ENCODE results near the gene ATG16L2. TPM values are rescaled to one million over a fixed set of nuclear protein-coding genes. Genes with fewer than 3 reads are reported as not detected.
"Not testable (repeated sequence)": the region's sequence is repeated elsewhere in the genome, so short reads cannot be mapped to it uniquely, and the experiment has no call there.

ATG16L2 gene
- polyA plus RNA-seq, 1 donor from 2014 or later, result 9.4 TPM

DNA sequence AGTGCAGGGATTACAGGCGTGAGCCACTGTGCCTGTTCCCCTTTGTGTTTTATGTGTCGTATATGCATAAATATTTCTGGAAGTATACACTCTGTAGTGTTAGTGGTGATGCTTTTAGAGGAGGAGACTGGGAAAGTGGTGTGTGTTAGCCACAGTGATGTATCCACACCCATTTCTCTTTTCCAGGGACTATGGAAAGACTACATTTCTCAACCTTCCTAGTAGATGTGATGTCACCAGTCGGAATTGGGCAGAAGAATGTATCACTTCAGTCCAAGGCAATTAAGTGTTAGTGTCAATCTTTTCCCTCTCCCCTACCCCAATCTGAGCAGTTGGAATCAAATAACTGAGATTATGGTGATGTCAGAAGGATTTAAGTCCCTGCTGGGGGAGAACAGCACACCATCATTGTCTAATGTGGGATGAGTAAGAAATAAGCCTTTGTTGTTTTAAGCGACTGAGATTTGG, 5.8 kb upstream of the ATG16L2 start:
- Histone ChIP-seq H3K4me3 (ENCODE audit: low read length) (no peak overlapping the region), H2AFZ (ENCODE audit: low read depth, low read length) (no peak overlapping the region), H3F3A (ENCODE audit: insufficient read depth, low read length, poor library complexity, severe bottlenecking) (no peaks in the 10 kb centered on the region), H3K27me3 (ENCODE audit: insufficient read depth, low read depth, low read length) (no peaks in the 10 kb centered on the region), H3K9me2 (ENCODE audit: insufficient read depth, low read length) (no peaks in the 10 kb centered on the region), H3K36me3 (ENCODE audit: insufficient read depth, low read length) (no peaks in the 10 kb centered on the region), H3K9me3 (ENCODE audit: low read length) (no peaks in the 10 kb centered on the region), H3K27ac (ENCODE audit: low read length) (no peak overlapping the region), H3K9ac (ENCODE audit: low read length) (no peak overlapping the region), H3K79me2 (replicated peaks; ENCODE audit: insufficient read depth, low read length) (no peaks in the 10 kb centered on the region), H4K20me1 (ENCODE audit: insufficient read depth) (no peaks in the 10 kb centered on the region), H3K4me2 (ENCODE audit: low read length) (no peak overlapping the region)
- TF ChIP-seq EP300 (conservative IDR thresholded peaks at IDR 0.05; ENCODE audit: poor library complexity, severe bottlenecking) (no peak), MXI1 (conservative IDR thresholded peaks at IDR 0.05; ENCODE audit: poor library complexity, severe bottlenecking) (no peak), POLR2AphosphoS5 (IDR thresholded peaks at IDR 0.05) (no peak), EZH2 (IDR thresholded peaks at IDR 0.05; ENCODE audit: borderline replicate concordance, insufficient read depth, low read length, poor library complexity, severe bottlenecking) (no peak), SMC3 (conservative IDR thresholded peaks at IDR 0.05; ENCODE audit: poor library complexity) (no peak), TAF1 (IDR thresholded peaks at IDR 0.05; ENCODE audit: low read depth) (no peak), RAD21 (conservative IDR thresholded peaks at IDR 0.05) (no peak)
- TF ChIP-seq, protein P1, sequence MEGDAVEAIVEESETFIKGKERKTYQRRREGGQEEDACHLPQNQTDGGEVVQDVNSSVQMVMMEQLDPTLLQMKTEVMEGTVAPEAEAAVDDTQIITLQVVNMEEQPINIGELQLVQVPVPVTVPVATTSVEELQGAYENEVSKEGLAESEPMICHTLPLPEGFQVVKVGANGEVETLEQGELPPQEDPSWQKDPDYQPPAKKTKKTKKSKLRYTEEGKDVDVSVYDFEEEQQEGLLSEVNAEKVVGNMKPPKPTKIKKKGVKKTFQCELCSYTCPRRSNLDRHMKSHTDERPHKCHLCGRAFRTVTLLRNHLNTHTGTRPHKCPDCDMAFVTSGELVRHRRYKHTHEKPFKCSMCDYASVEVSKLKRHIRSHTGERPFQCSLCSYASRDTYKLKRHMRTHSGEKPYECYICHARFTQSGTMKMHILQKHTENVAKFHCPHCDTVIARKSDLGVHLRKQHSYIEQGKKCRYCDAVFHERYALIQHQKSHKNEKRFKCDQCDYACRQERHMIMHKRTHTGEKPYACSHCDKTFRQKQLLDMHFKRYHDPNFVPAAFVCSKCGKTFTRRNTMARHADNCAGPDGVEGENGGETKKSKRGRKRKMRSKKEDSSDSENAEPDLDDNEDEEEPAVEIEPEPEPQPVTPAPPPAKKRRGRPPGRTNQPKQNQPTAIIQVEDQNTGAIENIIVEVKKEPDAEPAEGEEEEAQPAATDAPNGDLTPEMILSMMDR (IDR thresholded peaks at IDR 0.05; ENCODE audit: poor library complexity, severe bottlenecking), result no peak
- TF ChIP-seq, protein P2, sequence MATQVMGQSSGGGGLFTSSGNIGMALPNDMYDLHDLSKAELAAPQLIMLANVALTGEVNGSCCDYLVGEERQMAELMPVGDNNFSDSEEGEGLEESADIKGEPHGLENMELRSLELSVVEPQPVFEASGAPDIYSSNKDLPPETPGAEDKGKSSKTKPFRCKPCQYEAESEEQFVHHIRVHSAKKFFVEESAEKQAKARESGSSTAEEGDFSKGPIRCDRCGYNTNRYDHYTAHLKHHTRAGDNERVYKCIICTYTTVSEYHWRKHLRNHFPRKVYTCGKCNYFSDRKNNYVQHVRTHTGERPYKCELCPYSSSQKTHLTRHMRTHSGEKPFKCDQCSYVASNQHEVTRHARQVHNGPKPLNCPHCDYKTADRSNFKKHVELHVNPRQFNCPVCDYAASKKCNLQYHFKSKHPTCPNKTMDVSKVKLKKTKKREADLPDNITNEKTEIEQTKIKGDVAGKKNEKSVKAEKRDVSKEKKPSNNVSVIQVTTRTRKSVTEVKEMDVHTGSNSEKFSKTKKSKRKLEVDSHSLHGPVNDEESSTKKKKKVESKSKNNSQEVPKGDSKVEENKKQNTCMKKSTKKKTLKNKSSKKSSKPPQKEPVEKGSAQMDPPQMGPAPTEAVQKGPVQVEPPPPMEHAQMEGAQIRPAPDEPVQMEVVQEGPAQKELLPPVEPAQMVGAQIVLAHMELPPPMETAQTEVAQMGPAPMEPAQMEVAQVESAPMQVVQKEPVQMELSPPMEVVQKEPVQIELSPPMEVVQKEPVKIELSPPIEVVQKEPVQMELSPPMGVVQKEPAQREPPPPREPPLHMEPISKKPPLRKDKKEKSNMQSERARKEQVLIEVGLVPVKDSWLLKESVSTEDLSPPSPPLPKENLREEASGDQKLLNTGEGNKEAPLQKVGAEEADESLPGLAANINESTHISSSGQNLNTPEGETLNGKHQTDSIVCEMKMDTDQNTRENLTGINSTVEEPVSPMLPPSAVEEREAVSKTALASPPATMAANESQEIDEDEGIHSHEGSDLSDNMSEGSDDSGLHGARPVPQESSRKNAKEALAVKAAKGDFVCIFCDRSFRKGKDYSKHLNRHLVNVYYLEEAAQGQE (IDR thresholded peaks at IDR 0.05; ENCODE audit: borderline replicate concordance), result no peak

DNA sequence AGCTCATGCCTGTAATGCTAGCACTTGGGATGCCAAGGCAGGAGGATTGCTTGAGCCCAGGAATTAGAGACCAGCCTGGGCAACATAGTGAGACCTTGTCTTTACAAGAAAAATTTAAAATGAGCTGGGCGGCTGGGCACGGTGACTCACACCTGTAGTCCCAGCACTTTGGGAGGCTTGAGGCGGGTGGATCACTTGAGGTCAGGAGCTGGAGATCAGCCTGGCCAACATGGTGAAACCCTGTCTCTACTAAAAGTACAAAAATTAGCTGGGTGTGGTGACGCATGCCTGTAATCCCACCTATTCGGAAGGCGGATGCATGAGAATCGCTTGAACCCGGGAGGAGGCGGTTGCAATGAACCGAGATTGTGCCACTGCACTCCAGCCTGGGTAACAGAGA, 2.5 kb upstream of the ATG16L2 start:
- H3K4me3 ChIP-seq (ENCODE audit: low read length); H4K20me1 ChIP-seq (ENCODE audit: insufficient read depth); H3K27ac ChIP-seq (ENCODE audit: low read length); H3F3A ChIP-seq (ENCODE audit: insufficient read depth, low read length, poor library complexity, severe bottlenecking); H3K36me3 ChIP-seq (ENCODE audit: insufficient read depth, low read length); H3K27me3 ChIP-seq (ENCODE audit: insufficient read depth, low read depth, low read length); H3K9ac ChIP-seq (ENCODE audit: low read length); H3K79me2 ChIP-seq (replicated peaks; ENCODE audit: insufficient read depth, low read length); H3K9me2 ChIP-seq (ENCODE audit: insufficient read depth, low read length); H2AFZ ChIP-seq (ENCODE audit: low read depth, low read length); H3K4me2 ChIP-seq (ENCODE audit: low read length); H3K9me3 ChIP-seq (ENCODE audit: low read length): not testable (repeated sequence)

DNA sequence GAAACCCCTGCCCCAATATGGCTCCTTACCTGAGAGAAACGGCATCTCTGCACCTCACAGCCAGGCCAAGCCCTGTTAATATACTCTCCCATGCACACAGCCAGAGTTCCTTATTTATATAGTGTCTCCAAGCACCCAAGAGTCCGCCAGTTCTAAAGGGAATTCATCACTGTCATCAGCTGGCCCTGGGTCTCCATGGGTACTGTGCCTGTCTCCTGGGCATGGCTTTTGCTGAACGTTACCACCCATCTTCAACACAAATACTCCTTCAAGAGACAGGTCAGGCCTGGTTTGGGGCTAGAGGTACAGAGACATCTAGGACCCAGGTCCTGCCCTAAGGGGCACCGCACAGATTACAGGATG, 1.6 kb upstream of the ATG16L2 start:
- Histone ChIP-seq H3K9ac (ENCODE audit: low read length) (no peak overlapping the region), H3K27ac (ENCODE audit: low read length) (no peak overlapping the region), H3K9me3 (ENCODE audit: low read length) (no peaks in the 10 kb centered on the region), H3K36me3 (ENCODE audit: insufficient read depth, low read length) (no peaks in the 10 kb centered on the region), H3K4me2 (ENCODE audit: low read length) (no peak overlapping the region), H3K9me2 (ENCODE audit: insufficient read depth, low read length) (no peaks in the 10 kb centered on the region), H2AFZ (ENCODE audit: low read depth, low read length) (no peak overlapping the region), H3F3A (ENCODE audit: insufficient read depth, low read length, poor library complexity, severe bottlenecking) (no peaks in the 10 kb centered on the region), H3K4me3 (ENCODE audit: low read length) (no peak overlapping the region), H3K79me2 (replicated peaks; ENCODE audit: insufficient read depth, low read length) (no peaks in the 10 kb centered on the region), H3K27me3 (ENCODE audit: insufficient read depth, low read depth, low read length) (no peaks in the 10 kb centered on the region), H4K20me1 (ENCODE audit: insufficient read depth) (no peaks in the 10 kb centered on the region)
- TF ChIP-seq MXI1 (conservative IDR thresholded peaks at IDR 0.05; ENCODE audit: poor library complexity, severe bottlenecking) (no peak), TAF1 (IDR thresholded peaks at IDR 0.05; ENCODE audit: low read depth) (no peak), SMC3 (conservative IDR thresholded peaks at IDR 0.05; ENCODE audit: poor library complexity) (no peak), EZH2 (IDR thresholded peaks at IDR 0.05; ENCODE audit: borderline replicate concordance, insufficient read depth, low read length, poor library complexity, severe bottlenecking) (no peak), POLR2AphosphoS5 (IDR thresholded peaks at IDR 0.05) (no peak), RAD21 (conservative IDR thresholded peaks at IDR 0.05) (no peak), EP300 (conservative IDR thresholded peaks at IDR 0.05; ENCODE audit: poor library complexity, severe bottlenecking) (no peak)
- TF ChIP-seq, protein P1 (IDR thresholded peaks at IDR 0.05; ENCODE audit: poor library complexity, severe bottlenecking), result no peak
- TF ChIP-seq, protein P2 (IDR thresholded peaks at IDR 0.05; ENCODE audit: borderline replicate concordance), result no peak
